Measurements from ENCODE around the gene TAX1BP3.

Gene TAX1BP3

DNA sequence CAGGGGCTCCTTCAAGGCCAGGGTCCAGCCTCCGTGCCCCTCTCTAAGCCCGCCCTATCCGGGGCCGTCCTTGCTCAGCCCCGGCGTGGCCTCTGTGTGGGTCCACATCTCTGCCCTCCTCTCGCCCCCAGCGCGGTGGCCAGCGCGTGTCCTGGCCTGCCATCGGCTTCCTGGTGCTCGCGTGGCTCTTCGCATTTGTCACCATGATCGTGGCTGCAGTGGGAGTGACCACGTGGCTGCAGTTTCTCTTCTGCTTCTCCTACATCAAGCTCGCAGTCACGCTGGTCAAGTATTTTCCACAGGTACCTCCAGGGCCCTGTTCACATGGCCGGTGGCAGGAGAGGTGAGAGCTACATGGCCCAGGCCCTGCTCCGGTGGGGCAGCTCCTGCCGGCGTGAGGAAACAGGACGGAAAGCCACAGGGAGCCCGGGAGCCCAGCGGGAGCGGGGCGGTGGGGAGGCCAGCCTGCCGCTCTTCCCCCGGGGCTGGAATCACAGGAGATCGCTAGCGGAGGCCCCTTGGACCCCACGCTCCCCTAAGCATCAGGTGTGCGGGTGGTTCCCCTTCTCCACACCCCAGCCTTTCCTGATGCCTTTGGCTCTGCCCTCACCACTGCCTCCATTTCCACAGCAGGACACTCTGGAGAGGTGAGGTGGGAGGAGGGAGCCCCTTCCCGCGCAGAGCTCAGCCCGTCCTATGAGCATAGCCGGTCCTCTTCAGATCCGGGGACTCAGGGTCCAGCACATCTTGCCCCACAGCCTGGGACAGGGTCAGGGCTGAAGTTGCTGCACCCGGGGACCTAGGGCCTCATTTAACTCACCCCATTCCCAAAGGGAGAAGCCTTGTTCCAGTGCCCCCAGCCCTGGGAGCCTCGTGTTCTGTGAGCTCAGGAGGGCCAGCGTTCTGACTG is 10.2 kb downstream of the TAX1BP3 start:
- no peak for DNase-seq (ENCODE audit: low read depth)

DNA sequence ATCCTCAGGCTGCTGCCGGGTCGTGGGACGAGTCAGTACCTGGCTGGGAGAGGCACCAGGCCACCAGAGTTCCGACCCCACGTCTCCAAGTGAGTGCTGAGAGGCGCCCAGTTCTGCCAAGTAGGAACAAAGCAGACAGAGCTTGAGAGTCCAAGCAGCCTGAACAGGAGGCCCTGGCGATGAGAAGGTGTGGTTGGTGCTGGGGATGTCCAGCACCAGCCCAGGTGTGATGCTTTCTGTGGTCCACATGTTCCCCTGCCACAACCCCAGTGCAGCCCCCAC is 10.8 kb downstream of the TAX1BP3 start:
- DNase-seq (ENCODE audit: low read depth), result no peak

DNA sequence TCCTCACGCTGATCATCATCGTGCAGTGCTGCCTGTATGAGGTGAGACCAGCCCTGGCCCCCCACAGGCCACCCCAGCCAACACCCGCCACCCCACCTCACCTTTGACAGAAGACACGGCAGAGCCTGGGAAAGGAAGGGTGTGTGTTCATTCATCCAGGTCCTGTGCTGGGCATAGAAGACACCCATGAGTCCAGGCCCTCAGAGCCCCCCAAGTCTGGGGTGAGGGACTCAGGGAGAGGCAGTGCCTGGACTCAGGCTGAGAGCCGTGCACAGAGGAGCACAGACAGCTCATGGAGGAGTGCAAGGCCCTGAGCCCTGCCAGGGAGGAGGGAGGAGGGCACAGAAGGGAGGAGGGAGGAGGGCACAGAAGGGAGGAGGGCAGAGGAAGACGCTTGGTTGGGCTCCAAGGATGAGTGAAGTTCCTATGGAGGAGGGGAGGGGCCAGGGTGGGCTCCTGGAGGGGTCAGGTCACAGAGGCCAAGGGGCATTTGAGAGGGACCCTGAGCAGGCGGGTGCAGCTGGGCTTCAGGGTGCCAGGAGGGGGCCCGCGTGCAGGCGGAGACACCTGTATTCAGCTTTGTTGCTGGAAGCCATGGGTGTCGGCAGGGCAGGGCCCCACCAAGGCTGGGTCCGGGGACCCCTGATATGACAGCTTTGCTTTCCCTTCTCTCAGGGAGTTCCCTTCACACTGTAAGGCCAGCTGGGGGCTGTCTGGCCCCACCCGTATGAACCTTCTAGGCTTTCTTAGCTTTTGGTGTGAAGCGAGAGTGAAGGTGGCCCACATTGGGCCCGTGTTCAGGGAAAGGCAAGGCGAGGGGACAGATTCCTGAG is 11.4 kb downstream of the TAX1BP3 start:
- DNase-seq (ENCODE audit: low read depth), result no peak

DNA sequence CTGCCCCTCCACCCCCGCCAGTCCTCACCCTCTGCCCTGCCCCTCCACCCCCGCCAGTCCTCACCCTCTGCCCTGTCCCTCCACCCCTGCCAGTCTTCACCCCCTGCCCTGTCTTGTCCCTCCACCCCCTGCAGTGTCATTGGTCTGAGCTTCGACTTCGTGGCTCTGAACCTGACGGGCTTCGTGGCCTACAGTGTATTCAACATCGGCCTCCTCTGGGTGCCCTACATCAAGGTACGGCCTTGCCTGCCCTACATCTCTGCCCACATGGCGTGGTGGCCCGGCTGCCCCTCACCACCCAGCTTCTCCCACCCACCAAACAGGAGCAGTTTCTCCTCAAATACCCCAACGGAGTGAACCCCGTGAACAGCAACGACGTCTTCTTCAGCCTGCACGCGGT is 12.0 kb downstream of the TAX1BP3 start:
- no peak for DNase-seq (ENCODE audit: low read depth)

DNA sequence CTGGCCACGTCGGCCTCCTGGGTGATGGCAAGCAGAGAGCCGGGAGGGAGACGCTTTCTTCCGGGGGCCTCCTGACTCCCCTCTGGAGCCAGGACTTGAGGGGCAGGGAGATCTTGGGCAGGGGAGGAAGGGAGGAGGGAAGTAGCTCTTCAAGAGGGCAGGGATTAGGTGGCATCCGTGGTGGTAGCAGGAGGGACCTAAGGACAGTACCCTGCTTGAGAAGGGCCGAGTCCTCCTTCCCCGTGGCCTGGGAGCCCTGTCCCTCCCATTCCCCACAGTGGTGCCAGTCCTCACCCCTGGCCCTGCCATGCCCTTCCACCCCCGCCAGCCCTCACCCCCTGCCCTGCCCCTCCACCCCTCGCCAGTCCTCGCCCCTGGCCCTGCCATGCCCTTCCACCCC is 12.6 kb downstream of the TAX1BP3 start:
- no peak for DNase-seq (ENCODE audit: low read depth)

GRCh38 chr17:3647769-3648555 is 20.4 kb downstream of the TAX1BP3 start:
- DNase-seq (ENCODE audit: low read depth), result peak; percentile 17

DNA sequence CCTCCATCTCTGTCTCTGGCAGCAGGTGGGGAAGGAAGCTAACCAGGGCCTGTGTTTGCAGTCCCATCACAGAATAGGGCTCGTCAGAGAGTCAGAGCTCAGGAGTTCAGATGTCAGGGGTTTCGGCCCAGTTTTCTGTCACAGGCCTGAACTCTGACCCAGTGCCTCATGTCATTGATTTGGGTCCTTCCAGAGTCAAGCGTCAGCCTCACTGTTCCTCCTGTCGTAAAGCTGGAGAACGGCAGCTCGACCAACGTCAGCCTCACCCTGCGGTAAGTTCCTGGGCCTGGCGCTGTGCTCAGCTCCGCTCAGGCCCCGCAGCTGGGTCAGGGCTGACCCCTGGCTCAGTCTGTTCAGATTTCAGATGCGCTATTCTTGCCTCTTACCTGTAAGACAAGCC is 21.1 kb downstream of the TAX1BP3 start:
- no peak for DNase-seq (ENCODE audit: low read depth)

GRCh38 chr17:3645310-3645709 is 23.1 kb downstream of the TAX1BP3 start:
- DNase-seq (ENCODE audit: low read depth), result no peak

DNA sequence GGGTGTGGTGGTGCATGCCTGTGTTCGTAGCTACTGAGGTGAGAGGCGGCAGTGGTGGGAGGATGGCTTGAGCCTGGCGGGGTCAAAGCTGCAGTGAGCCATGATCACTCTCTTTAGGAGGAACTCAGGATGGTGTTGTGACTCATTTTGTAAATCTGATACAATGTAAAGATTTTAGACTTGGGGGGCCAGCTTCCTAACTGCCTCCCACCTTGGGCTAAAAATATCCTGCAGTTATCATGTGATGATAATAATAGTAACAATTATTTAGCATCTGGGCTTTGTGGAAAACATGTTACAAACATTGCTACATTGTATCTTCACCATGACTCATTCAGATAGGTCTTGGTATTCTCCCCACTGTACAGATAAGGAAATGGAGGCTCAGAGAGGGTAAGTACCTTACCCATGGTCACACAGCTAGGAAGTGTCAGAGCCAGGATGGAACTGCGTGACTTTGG is 24.5 kb downstream of the TAX1BP3 start:
- DNase-seq (ENCODE audit: low read depth), result no peak

DNA sequence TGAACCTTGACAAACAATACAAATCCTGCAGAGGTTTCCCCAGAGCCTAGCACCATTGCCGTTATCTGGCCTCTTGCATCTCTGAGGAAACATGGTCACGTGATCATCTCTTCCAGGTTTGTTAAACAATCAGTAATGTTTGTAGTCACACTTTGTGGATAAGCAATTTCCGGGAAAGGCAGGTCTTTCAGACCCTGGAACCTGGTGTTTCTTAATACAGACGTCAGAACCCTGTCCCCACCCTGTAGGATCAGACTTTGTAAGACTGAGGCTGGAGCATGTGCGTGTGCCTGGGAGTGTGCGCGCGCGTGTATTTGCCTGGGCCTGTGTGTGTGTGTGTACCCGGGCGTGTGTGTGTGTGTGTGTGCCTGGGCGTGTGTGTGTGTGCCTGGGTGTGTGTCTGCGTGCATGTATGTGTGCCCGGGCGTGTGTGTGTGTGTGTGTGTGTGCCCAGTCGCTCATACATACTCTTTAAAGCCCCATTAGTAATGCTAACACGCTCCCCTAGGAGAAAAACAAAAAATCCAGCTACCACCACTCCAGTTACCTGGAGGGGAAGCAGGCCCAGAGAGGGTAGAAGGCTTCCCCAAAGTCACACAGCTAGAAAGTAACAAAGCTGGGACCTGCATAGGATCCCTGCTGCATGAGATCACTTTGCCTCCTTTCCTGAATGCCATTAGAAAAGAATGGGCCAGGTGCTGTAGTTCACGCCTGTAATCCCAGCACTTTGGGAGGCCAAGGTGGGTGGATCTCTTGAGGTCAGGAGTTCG is 26.5 kb downstream of the TAX1BP3 start:
- no peak for DNase-seq (ENCODE audit: low read depth)

GRCh38 chr17:3641014-3641413 is 27.4 kb downstream of the TAX1BP3 start:
- no peak for DNase-seq (ENCODE audit: low read depth)

DNA sequence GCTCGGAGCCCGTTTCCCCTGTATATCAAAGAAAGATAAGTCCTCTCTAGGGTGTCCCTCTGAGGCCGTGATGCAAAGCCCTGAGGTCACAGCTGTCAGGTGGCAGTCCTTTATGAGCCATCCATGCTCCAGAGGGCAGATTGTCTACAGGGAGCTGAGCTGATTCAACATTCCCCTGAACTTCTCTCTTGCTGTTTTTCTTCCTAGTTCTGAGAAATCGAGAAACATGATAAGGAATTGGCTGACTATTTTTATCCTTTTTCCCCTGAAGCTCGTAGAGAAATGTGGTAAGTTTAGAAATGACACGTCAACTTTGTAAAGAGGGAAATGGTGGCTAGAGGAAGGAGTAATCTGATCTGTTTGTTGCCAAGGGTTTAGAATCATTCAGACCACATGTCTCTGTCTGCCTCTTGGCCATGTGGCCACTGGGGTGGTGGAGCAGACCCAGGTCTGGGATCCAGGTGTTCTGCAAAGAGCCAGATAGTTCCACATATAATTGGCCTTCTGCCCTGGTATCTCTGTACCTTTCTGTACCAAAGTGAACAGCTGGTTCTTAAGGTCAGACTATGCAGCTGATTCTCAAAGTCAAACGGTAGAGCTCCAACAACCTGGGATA is 28.3 kb downstream of the TAX1BP3 start:
- DNase-seq (ENCODE audit: low read depth), result no peak

- no peak for DNase-seq (ENCODE audit: low read depth)
Observed at GRCh38 chr17:3636908-3637373, 31.4 kb downstream of the TAX1BP3 start.

DNA sequence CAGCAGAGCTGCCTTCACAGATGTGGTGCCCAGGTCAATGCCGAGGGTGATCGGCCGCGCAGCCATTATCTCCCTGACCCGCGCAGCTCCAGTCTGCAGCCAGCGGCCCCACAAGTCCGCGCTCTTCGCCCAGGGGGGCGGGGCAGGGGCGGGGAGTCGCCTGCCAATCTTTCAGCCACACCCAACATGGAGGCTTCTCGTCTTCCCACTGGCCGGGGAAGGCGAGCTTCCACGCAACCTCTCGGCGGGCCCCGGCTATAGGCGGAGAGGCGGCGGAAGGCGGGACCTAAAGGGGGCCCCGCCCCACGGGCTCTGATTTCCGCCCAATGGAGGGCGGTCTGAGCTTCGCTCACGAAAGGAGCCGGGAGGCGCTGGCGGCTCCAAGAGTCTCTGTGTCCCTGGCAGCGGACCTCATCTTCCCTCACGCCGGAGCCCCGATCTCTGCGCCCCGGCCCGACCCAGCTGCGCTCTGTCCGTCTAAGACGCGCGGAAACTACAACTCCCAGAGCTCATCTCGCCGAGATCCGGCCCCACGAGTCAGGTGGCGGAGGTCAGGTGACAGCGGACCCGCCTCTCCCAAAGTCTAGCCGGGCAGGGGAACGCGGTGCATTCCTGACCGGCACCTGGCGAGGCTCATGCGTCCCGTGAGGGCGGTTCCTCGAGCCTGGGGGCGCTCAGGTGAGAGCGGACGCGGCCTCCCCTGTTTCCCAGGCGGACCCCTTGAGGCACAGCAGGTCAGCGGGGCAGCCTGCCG is 32.0 kb downstream of the TAX1BP3 start, which contains the start of the genes CTNS and SHPK:
CTNS (plus strand) TSS at position 607 of the 754 bp plus-strand sequence. CDS start 3,447 bp downstream, outside the sequence.
SHPK (minus strand) TSS at position 97 of the 754 bp plus-strand sequence; CDS start at position 66, 31 bp downstream.
- peak; percentile 91 for DNase-seq (ENCODE audit: low read depth)

DNA sequence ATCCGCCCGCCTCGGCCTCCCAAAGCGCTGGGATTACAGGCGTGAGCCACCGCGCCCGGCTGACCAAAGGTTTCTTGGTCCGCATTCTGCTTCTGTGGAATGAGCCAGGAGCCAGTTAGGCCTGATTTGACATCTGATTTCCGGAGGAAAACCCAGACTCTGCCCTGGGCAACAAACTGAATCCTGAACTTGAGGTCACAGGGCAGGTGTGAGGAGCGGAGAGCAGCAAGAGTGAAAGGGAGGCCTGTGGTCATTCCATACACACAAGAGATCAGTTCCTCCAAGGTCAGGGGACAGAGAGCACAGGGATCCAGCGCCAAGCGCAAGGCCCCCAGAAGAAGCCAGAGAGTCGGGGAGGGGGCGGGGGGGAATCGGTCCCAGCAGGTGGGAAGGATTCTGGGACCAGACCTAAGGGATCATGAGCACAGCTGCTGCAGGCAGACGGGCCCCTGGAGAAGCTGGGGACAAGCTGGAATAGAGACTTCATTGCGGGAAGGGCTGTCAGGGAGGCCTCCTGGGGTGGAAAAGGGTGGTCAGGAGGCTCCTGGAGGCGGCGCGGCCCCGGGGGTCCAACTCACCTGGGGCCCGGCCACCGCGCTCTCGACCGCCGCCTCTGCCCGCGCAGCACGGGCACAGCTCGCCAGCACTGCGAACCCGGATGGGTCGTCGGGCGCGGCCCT is 32.8 kb downstream of the TAX1BP3 start:
- no peak for DNase-seq (ENCODE audit: low read depth)

GRCh38 chr17:3632287-3632686 is 36.1 kb downstream of the TAX1BP3 start:
- DNase-seq (ENCODE audit: low read depth), result no peak

DNA sequence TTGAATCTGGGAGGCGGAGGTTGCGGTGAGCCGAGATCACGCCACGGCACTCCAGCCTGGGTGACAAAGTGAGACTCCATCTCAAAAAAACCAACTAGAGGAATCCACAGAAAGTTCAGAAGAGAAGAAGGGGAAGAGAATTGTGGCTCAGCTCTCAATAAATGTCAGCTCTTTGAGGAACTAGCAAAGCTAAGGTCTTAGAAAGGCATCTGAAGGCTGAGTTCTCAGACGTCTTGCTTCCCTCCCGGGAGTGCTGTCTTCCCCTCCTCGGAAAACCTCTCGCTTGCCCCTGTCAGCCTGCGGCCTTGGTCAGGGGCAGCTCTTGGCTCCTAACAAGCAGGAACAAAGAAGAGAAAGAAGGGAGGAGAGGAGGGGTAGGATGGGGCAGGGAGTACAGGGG is 37.6 kb downstream of the TAX1BP3 start:
- DNase-seq (ENCODE audit: low read depth), result no peak

GRCh38 chr17:3627769-3628167 is 40.6 kb downstream of the TAX1BP3 start:
- DNase-seq (ENCODE audit: low read depth), result no peak

Measured in stimulated activated CD4-positive, alpha-beta T cell treated with anti-CD3 and anti-CD28 coated beads, Interleukin-2, amount 100 ng/mL, for 4 hours (primary cell).